PC-9 (cell line): Measurements from ENCODE around the gene TMEM87A.

Experiments used
- CTCF ChIP-seq: fragments of 200-600 bp; sonication (generic); conservative IDR thresholded peaks from 2 replicates; pipeline ENCODE4 v1.6.1; 2017; ENCODE audit warnings: mixed run types, antibody characterized with exemption, mild to moderate bottlenecking, moderate library complexity
- EZH2 ChIP-seq: fragments of 200-600 bp; sonication (generic); IDR thresholded peaks from 2 replicates; pipeline ENCODE4 v1.8.0; 2017; ENCODE audit warnings: antibody characterized with exemption, low read depth

DNA sequence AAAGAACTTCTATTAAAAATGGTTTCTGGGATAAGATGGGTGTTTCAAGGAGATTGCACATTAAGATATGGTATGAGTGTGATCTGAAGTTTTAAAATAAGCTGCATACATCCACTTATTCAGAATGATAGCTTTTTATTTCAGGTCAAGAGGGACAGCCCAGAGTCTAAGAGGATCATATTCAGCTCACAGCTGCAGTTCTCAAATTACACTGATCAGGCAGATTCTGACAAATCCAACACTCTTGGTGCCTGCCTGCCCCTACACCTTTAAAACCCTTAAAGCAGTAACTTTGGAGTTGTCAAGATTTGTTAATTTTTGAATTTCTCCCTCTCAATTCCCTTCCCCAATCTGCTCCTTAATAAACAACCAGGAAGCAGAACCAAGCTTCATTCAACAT, 9.1 kb upstream of the TMEM87A start:
- no peak for TF ChIP-seq CTCF
- TF ChIP-seq EZH2 = no peak
